ENCODE results near the gene VGF.
"Not testable (repeated sequence)": the region's sequence is repeated elsewhere in the genome, so short reads cannot be mapped to it uniquely, and the experiment has no call there.

Gene VGF

GRCh38 chr7:101114492-101114891 is 50.9 kb downstream of the VGF start:
- DNase-seq, result no peak

DNA sequence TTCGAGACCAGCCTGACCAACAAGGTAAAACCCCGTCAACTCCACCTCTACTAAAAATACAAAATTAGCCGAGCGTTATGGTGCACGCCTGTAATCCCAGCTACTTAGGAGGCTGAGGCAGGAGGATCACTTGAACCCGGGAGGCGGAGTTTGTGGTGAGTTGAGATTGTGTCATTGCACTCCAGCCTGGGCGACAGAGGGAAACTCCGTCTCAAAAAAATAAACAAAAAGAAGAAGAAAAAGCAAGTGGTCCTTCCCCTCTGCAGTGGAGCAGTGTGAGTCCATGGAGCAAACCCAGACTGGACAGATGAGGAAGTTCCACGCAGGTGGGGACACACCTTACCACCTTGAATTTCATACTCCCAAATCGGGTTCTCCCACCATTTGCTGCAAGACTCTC is 51.5 kb downstream of the VGF start:
- no peak for DNase-seq

- not testable (repeated sequence) for DNase-seq
These were observed 52.2 kb downstream of the VGF start for GRCh38 chr7:101113140-101113539.
